Ishikawa (cell line): ENCODE data around the gene MEGF6.

ENCODE experiments used
- CREB1 ChIP-seq: IDR thresholded peaks from 2 replicates; pipeline ENCODE4 v1.6.1; 2012; ENCODE audit warnings: low read depth
- EP300 ChIP-seq: IDR thresholded peaks from 2 replicates; pipeline ENCODE4 v1.6.1; 2012; ENCODE audit warnings: borderline replicate concordance
- FOXM1 ChIP-seq: IDR thresholded peaks from 2 replicates; pipeline ENCODE4 v1.6.1; 2012; ENCODE audit warnings: low read depth, borderline replicate concordance
- MAX ChIP-seq: IDR thresholded peaks from 2 replicates; pipeline ENCODE4 v1.6.1; 2012
- RAD21 ChIP-seq: IDR thresholded peaks from 2 replicates; pipeline ENCODE4 v1.6.1; 2012; ENCODE audit warnings: low read depth
- TAF1 ChIP-seq: IDR thresholded peaks from 2 replicates; pipeline ENCODE4 v1.6.1; 2012; ENCODE audit warnings: low read depth, mild to moderate bottlenecking
- USF1 ChIP-seq: IDR thresholded peaks from 2 replicates; pipeline ENCODE4 v1.6.1; 2012

- TF ChIP-seq CREB1 (no peak), MAX (no peak), USF1 (no peak), RAD21 (no peak), FOXM1 (no peak), EP300 (no peak), TAF1 (no peak)
Measured at GRCh38 chr1:3639397-3639911, 28.1 kb upstream of the MEGF6 start.
